Esophagus squamous epithelium (tissue), 4 donors: ENCODE measurements around the gene PMM1.

Experiments used
- POLR2A ChIP-seq, 4 donors: fragments of 450-650 bp; IDR thresholded peaks; one replicate each; pipeline ENCODE4 v1.6.1; 2017; ENCODE audit warnings: antibody characterized with exemption in 4 of 4, mild to moderate bottlenecking in 4 of 4, moderate library complexity in 3 of 4
- TF ChIP-seq, protein P1 (sequence below), 6 experiments: fragments of 450-650 bp in 4 of 6; fragments of 200-600 bp in 2 of 6; sonication (generic) in 2 of 6; IDR thresholded peaks; one replicate each; pipeline ENCODE4 v1.5.1; 2016 to 2019; ENCODE audit warnings: antibody characterized with exemption in 6 of 6, mild to moderate bottlenecking in 4 of 6, moderate library complexity in 4 of 6

DNA sequence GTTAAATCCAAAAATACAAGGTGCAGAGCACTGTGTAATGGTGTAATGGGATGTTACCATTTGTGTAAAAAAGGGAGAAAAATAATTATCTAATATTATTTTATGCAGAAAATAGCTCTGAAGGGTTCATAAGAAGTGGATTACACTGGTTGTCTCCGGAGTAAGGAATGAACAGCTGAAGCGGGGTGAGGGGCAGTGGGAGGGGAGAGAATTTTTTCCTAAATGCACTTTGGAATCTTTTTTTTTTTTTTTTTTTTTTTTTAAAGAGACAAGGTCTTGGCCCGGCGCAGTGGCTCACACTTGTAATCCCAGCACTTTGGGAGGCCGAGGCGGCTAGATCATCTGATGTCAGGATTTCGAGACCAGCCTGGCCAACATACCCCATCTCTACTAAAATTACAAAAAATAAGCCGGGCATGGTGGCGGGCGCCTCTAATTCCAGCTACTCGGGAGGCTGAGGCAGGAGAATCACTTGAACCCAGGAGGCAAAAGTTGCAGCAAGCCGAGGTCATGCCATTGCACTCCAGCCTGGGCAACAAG is 38.6 kb downstream of the PMM1 start:
- no peak for TF ChIP-seq POLR2A (IDR thresholded peaks at IDR 0.05)
- TF ChIP-seq, protein P1, sequence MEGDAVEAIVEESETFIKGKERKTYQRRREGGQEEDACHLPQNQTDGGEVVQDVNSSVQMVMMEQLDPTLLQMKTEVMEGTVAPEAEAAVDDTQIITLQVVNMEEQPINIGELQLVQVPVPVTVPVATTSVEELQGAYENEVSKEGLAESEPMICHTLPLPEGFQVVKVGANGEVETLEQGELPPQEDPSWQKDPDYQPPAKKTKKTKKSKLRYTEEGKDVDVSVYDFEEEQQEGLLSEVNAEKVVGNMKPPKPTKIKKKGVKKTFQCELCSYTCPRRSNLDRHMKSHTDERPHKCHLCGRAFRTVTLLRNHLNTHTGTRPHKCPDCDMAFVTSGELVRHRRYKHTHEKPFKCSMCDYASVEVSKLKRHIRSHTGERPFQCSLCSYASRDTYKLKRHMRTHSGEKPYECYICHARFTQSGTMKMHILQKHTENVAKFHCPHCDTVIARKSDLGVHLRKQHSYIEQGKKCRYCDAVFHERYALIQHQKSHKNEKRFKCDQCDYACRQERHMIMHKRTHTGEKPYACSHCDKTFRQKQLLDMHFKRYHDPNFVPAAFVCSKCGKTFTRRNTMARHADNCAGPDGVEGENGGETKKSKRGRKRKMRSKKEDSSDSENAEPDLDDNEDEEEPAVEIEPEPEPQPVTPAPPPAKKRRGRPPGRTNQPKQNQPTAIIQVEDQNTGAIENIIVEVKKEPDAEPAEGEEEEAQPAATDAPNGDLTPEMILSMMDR (IDR thresholded peaks at IDR 0.05), result no peak
